Spleen (tissue), 11 donors: Measurements from ENCODE around the gene RING1. TPM values are rescaled to one million over a fixed set of nuclear protein-coding genes. Genes with fewer than 3 reads are reported as not detected.

Experiments used
- DNase-seq: peaks from one replicate; pipeline ENCODE4 v3.0.0-alpha.2; 2020
- H3K27ac ChIP-seq, 8 donors: fragments of 200-600 bp; sonication (generic) in 7 of 8; 1 replicate in 4 of 8; 2 replicates in 4 of 8; pipeline versions ENCODE4 v1.5.0 to v1.8.0; 2016 to 2021; ENCODE audit warnings: inconsistent platforms in 4 of 8, mild to moderate bottlenecking in 4 of 8, moderate library complexity in 1 of 8
- H3K27me3 ChIP-seq, 7 donors: fragments of 200-600 bp; sonication (generic) in 6 of 7; replicated peaks in 1 of 7; 1 replicate in 4 of 7; 2 replicates in 3 of 7; pipeline versions ENCODE4 v1.5.0 to v1.8.0; 2016 to 2021; ENCODE audit warnings: inconsistent platforms in 3 of 7, mild to moderate bottlenecking in 1 of 7
- H3K36me3 ChIP-seq, 6 donors: fragments of 200-600 bp; sonication (generic) in 5 of 6; 1 replicate in 4 of 6; 2 replicates in 2 of 6; pipeline versions ENCODE4 v1.5.0 to v1.8.0; 2016 to 2021; ENCODE audit warnings: inconsistent platforms in 2 of 6
- H3K4me1 ChIP-seq, 6 donors: fragments of 200-600 bp; sonication (generic) in 5 of 6; 1 replicate in 3 of 6; 2 replicates in 3 of 6; pipeline versions ENCODE4 v1.5.0 to v1.8.0; 2016 to 2021; ENCODE audit warnings: inconsistent platforms in 3 of 6
- H3K4me3 ChIP-seq, 8 donors: fragments of 200-600 bp; sonication (generic) in 7 of 8; 1 replicate in 4 of 8; 2 replicates in 4 of 8; pipeline versions ENCODE4 v1.5.0 to v1.8.0; 2016 to 2021; ENCODE audit warnings: inconsistent platforms in 4 of 8, mild to moderate bottlenecking in 4 of 8, moderate library complexity in 2 of 8
- H3K9me3 ChIP-seq, 8 donors: fragments of 200-600 bp; sonication (generic) in 7 of 8; 1 replicate in 4 of 8; 2 replicates in 4 of 8; pipeline versions ENCODE4 v1.5.0 to v1.8.0; 2016 to 2021; ENCODE audit warnings: inconsistent platforms in 4 of 8
- CTCF ChIP-seq, 11 experiments: fragments of 200-600 bp in 7 of 11; fragments of 450-650 bp in 4 of 11; sonication (generic) in 4 of 11; IDR thresholded peaks in 8 of 11; conservative IDR thresholded peaks in 3 of 11; 1 replicate in 7 of 11; 2 replicates in 4 of 11; pipeline versions ENCODE4 v1.4.0 to v1.8.0; 2016 to 2021; ENCODE audit warnings: antibody characterized with exemption in 11 of 11, inconsistent platforms in 4 of 11, mild to moderate bottlenecking in 1 of 11
- POLR2A ChIP-seq, 3 donors: fragments of 450-650 bp; IDR thresholded peaks; one replicate each; pipeline ENCODE4 v1.5.1; 2017; ENCODE audit warnings: antibody characterized with exemption in 3 of 3, mild to moderate bottlenecking in 1 of 3
- POLR2AphosphoS5 ChIP-seq, 3 donors: sonication (generic); formaldehyde crosslinking; IDR thresholded peaks; one replicate each; pipeline ENCODE4 v1.5.1; 2017; ENCODE audit warnings: antibody characterized with exemption in 3 of 3
- WGBS, 5 donors: extraction: QIAGEN DNeasy Blood & Tissue Kit in 3 of 5; methylation state at CpG; one replicate each; pipeline versions ENCODE4 v1.1.5 to v1.1.7; 2013 to 2018; 5-methylcytosine and 5-hydroxymethylcytosine counted together
- intact Hi-C: fragments of 100-400 bp; cut with DNase I; formaldehyde crosslinking; loops from one replicate; pipeline ENCODE4 v1.15.0; 2023; ENCODE audit warnings: low total_unique reads
- polyA plus RNA-seq, 3 donors: library from polyadenylated mRNA; stranded (reverse); fragments of 200-250 nt; gene quantifications; one replicate each; pipeline ENCODE4 v1.2.1, GENCODE V29; 2013
- total RNA-seq, 7 donors: library from RNA; depleted of rRNA in 3 of 7; stranded (reverse); fragments of >200 nt in 3 of 7; fragmentation: NEBNext Ultra II Directional in 4 of 7; extraction: Animal tissue kit (Norgen Biotek cat#: 25700) in 4 of 7; gene quantifications; one replicate each; pipeline versions ENCODE4 v1.1.0 to v1.2.1, GENCODE V29; 2016 to 2021
- donor health status: healthy with polysubstance abuse.
- donor health status: DM: no; HTN: no; CAD: no; lungs with moderate emphysema.
- donor health status: DM: no; HTN: no; CAD: no.
- donor health status: Bipolar disorder and iron deficiency.
- donor health status: healthy.
- donor health status: DM: no; HTN: no; CAD: no.
- donor health status: DM: yes; HTN: yes; CAD: no.

Gene RING1
- total and polyA plus RNA-seq, 10 donors = 13.4 to 42.3 (median 31.0) TPM

- H3K9me3 ChIP-seq = no peaks in the 10 kb centered on the region
- peak overlapping the region; percentile 89 to 93 (median 91) for H3K27ac ChIP-seq
- WGBS, 5 donors = 1 to 4% (median 2%) methylated on average over 27 to 28 of the region's 28 CpGs
- H3K36me3 ChIP-seq = peaks cover 0 to 22% (median 0%) of the 10 kb centered on the region in 6 donors
- DNase-seq = peak; percentile 95
- H3K27me3 ChIP-seq = peaks cover 0 to 16% (median 0%) of the 10 kb centered on the region in 7 donors
- TF ChIP-seq POLR2A (IDR thresholded peaks at IDR 0.05) = no peak
- peak in 2 of 3 donors; percentile 46 to 51 for TF ChIP-seq POLR2AphosphoS5 (IDR thresholded peaks at IDR 0.05)
- TF ChIP-seq CTCF (IDR thresholded peaks at IDR 0.05 in 8 of 11, conservative IDR thresholded peaks at IDR 0.05 in 3 of 11) = peak; percentile 90 to 98 (median 97)
- H3K4me1 ChIP-seq = peaks cover 10 to 45% (median 29%) of the 10 kb centered on the region in 6 donors
- intact Hi-C loops = loop anchor here (2.0 kb wide), 1 partner anchor 87 kb away; no protein-coding TSS in a partner anchor
- peak overlapping the region; percentile 33 to 73 (median 52) for H3K4me3 ChIP-seq
These were observed 39.8 kb downstream of the RING1 start for GRCh38 chr6:33247977-33248642.

GRCh38 chr6:33248643-33248931 lies 40.3 kb downstream of the RING1 start:
- H3K4me3 ChIP-seq = peak overlapping the region; percentile 33 to 73 (median 52)
- peaks cover 0 to 22% (median 0%) of the 10 kb centered on the region in 6 donors for H3K36me3 ChIP-seq
- H3K27me3 ChIP-seq = peaks cover 0 to 16% (median 0%) of the 10 kb centered on the region in 7 donors
- DNase-seq = no peak
- H3K9me3 ChIP-seq = no peaks in the 10 kb centered on the region
- WGBS, 5 donors = 0 to 1% (median 1%) methylated on average over 18 of the region's 18 CpGs
- peak overlapping the region; percentile 89 to 93 (median 91) for H3K27ac ChIP-seq
- peaks cover 10 to 45% (median 29%) of the 10 kb centered on the region in 6 donors for H3K4me1 ChIP-seq
- intact Hi-C loops = loop anchor here (2.0 kb wide), 1 partner anchor 88 kb away; no protein-coding TSS in a partner anchor
- TF ChIP-seq CTCF (IDR thresholded peaks at IDR 0.05 in 8 of 11, conservative IDR thresholded peaks at IDR 0.05 in 3 of 11) = peak in 4 of 11 experiments; percentile 19 to 54 (median 38)
- TF ChIP-seq POLR2A (IDR thresholded peaks at IDR 0.05) = no peak

- Histone ChIP-seq H3K4me3 (peak overlapping the region; percentile 36 to 73 (median 52)), H3K27ac (peak overlapping the region; percentile 89 to 93 (median 91)), H3K36me3 (peaks cover 0 to 22% (median 0%) of the 10 kb centered on the region in 6 donors), H3K9me3 (no peaks in the 10 kb centered on the region), H3K27me3 (peaks cover 0 to 16% (median 0%) of the 10 kb centered on the region in 7 donors), H3K4me1 (peaks cover 10 to 45% (median 29%) of the 10 kb centered on the region in 6 donors)
- intact Hi-C loops = loop anchor here (2.0 kb wide), 1 partner anchor 88 kb away; no protein-coding TSS in a partner anchor
- TF ChIP-seq POLR2A (IDR thresholded peaks at IDR 0.05) (peak; percentile 25 to 77 (median 71)), CTCF (IDR thresholded peaks at IDR 0.05 in 8 of 11, conservative IDR thresholded peaks at IDR 0.05 in 3 of 11) (peak in 7 of 11 experiments; percentile 10 to 58 (median 27)), POLR2AphosphoS5 (IDR thresholded peaks at IDR 0.05) (peak; percentile 94 to 97 (median 96))
- 0 to 1% (median 0%) methylated on average over 33 to 58 of the region's 58 CpGs for WGBS, 5 donors
- DNase-seq = peak; percentile 98
These were observed 40.8 kb downstream of the RING1 start for GRCh38 chr6:33248932-33249731.
